Cerebellar nuclear complex (tissue), 1 donor: Measurements from ENCODE around the gene CAMTA1.

Experiments
- DNase-seq, 2 experiments: peaks; one replicate each; lab custom pipeline; 2025; lab: John Stamatoyannopoulos, UW

The CAMTA1 gene

DNA sequence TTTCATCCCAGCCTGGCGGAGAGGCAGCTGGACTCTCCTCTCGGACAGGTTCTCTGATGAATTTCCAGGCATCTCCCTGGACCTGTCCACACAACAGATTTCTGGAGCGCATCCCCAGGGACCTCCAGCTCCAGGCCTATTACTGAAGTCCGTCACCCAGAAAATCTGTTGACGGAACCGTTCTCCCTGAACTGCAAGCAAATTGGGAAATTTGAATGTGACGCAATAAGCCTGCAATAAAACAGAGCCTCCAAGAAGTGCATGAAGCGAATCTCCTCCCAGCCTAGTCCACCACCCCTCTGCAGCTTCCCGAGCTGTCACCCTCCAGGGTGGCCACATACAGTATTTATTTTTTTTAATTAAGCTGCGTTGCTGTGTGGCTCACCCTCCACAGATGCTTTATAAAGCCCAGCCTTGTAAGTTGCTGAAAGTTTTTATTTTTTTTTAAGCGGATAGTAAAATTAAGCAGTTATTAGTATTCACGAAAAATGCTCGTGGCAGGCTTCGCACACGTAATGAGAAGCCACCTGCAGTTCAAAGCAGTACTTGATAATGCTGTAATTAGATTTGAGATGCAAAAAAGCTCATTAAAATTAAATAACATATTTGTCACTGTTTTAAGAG is 173.3 kb downstream of the CAMTA1 start:
- no peak for DNase-seq

DNA sequence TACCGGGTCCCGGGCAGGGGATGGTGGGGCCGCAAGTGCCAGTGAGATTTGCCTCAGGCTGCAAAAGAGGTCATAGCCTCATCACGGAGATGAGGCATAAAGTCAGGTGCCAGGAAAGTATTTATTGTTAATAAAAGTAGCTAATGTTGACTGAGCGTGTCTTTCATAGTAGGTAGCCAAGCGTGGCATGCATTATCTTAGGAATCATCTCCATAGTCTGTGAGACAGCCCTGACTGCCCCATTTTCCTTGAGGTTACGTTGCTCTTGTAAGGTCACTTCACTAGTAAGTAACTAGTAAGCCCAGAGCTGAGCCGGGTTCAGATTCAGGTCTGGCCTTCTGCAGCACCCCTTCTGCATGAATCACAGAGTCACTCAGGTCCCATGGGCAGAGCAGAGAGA is 174.2 kb downstream of the CAMTA1 start:
- no peak for DNase-seq

DNA sequence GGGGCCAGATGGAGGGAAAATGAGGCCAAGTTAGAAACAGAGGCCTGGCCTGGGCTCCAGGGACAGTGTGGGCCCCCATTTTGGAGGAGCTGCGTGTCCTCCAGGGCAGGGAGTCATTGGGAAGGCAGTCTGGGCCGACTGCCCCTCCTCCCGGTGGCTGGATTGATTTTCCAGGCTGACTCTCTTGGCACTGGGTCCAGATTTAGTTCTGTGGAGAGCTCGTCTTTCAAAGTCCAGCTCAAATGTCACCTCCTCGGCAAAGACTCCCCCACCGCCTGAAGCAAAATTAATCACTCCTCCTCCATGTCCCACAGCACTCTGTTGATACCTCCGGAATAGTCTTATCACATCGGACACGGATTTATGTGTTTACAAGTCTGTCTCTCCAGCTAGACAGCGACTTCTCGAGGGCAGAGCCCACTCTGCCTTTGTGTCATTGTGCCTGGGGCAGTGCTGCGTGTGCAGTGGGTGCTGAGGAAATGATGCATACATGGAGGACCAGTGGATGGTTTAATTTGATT is 175.1 kb downstream of the CAMTA1 start:
- DNase-seq: no peak

DNA sequence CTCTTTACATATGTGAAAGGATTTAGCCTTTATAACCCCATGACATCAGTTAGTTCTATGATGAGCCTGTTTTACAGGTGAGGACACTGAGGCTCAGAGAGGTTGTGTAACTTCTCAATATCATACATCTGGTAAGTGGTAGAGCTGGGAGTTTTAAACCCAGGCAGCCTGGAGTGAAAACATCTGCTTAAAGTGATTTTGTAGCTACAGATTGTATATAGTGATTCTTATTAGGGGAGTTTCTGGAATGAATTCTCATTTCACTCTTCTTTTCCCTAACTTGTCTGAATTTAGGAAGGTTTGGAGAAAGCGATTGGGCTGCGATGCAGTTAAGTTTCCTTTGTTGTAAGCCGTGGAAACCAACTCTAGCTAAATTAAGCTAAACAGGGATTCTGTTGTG is 175.6 kb downstream of the CAMTA1 start:
- DNase-seq: no peak

DNA sequence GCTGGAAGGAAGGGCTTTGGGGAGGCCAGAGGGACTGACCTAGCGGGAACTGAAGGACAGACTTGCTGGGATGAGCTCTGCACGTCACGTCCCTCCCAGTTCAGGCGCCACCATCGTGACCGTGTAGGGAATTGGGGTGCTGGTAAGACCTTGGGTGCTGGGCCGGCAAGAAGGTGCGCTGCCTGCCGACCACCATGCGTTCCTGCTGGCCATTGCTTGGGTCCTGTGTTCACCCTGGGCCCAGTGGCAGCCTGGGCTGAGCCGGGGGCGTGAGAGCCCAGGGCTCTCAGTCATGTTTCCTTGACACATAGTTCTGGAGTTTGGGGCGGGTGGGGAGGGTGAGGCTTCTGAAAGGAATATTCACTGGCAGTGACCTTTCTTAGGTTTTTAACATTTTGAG is 176.0 kb downstream of the CAMTA1 start:
- no peak for DNase-seq

DNA sequence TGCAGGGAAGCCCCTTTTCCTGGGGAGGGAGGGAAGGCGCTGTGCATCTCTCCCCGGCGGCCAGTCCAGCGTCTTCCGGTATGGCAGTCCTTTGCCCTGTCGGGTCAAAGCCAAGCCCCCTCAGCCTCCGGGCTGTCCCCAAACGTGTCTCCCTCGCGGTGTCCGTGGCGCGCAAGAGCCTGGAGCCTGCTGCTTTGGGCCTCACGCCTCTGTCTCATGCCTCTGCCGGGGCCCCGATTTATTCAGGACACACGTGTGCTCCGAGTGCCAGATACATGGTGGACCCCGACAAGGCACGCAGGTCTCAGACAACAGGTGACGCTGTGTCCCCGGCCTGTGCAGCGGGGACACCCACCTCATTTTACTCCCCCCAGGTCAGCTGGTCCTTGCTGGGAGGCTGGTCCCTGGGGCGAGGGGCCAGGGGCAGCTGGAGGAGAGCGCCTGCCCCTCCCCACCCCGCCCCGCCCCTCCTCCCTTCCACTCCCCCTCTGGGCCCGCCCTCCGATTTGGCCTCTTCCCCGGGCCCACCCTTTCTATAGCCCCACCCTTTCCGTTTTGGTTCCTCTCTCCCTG is 176.7 kb downstream of the CAMTA1 start:
- no peak for DNase-seq

DNA sequence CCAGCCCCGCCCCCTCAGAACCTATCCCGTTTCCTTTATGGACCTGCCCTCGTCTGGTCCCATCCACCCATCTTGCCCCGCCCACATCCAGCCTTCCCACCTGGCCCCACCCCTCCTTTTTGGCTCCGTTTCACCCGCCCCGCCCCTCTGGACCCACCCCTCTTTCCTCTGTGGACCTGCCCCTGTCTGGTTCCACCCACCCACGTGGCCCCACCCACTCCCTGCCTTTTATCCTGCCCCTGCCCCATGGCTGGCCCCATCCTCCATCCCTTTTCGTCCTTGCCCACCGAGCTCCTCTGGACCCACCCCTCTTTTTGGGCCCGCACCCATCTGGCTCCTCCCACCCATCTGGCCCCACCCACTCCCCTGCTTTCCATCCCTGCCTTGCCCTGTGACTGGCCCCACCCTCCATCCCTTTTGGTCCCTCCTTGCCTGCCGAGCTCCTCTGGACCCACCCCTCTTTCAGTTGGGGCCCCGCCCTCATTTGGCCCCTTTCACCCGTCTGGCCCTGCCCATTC is 177.3 kb downstream of the CAMTA1 start:
- DNase-seq: no peak

DNA sequence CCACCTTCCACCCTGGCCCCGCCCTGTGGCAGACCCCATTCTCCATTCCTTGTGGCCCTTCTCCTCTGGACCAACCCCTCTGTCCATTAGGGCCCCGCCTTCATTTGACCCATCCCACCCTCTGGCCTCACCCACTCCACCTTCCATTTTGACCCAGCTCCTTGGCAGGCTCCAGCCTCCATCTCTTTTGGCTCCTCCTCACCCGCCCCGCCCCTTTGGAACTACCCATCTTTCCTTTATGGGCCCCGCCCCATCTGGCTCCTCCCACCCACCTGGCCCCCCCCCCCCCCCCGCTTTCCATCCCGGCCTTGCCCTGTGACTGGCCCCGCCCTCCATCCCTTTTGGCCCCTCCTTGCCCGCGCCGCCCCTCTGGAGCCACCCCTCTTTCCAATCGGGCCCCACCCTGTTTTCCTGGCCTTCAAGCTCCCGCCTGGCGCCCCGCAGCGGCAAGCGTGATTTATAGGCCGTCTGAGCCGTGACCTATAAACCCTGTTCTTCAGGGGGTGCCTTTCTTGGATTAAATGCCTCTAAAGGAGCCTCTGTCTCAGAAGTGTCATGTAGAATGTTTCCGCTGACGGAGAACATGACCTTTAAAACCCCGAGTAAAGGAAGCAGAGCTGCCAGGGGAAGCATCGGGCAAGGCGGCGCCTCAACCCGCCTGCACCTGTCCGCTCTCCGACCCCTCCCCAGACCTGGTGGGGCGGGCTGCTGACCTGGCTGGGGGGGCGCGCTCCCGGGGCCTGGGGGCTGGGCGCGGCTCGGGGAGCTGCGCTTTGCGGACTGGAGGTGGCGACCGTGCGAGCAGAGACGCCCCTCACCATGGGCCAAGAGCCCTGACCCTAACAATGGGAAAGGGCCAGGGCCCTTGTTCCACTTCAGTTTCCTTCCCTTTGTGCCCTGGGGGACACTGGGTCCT is 178.0 kb downstream of the CAMTA1 start:
- no peak for DNase-seq

DNA sequence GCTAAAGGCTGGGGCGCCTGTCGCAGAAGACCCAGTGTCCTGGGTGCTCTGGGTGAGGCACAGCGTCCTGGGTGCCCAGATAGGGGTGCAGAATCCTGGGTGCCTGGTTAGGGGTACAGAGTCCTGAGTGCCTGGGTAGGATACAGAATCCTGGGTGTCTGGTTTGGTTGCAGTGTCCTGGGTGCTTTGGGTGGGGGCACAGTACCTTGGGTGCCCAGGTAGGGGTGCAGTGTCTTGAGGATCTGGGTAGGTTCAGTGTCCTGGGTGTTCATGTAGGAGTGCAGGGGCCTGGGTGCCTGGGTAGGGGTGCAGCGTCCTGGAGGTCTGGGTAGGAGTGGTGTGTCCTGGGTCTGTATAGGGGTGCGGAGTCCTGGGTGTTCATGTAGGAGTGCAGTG is 178.7 kb downstream of the CAMTA1 start:
- no peak for DNase-seq

DNA sequence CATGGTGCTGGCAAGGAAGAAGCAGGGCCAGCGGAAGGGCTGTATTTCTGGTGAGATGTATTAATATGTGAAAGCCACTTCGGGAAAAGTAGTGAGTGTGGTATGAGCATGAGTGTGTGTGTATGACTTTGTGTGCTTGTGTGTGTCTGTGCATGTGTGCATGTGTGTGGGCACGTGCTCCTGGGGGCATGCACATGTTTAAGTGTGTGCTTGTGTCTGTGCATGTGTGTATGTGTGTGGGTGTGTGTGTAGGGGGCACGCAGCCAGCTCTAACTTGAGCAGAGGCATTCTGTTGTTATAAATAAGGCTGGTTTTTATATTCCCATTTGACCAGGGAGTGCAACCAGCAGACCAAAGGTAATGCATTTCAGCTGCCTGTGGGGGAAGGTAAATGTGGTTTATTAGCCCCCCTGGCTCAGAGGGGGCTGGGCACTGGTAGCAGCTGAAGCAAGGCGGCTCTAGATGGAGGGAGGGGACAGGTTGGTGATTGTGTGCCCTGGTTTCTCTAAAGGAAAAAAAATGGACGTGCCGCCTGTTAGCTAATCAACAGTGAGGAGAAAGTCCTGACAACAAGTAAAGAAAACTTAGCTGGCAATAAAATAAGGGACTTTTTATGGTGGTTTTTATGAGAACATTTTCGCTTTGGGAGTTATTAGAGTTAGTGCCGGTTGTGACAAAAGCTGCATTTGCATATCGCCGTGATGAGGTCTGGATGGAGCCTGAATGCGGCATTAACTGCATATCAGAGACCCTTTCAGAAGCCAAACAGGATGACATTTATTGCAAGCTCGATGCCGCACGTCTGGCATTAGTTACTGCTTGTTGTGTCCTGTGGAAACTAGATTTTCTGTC is 180.1 kb downstream of the CAMTA1 start:
- DNase-seq: no peak

DNA sequence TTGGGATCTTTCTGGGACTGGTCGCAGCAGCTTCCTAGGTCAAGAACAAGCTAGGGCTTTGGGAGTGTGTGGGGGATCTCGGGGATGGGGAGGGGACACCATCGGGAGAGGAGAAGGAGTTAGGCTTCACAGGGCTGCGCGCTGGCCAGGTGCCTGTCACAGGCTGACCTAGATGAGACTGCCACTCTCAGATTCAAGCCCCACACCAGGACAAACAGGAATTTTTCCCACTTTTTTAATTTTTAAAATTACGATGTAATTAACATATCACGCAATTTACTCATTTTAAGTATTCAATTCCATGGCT is 180.6 kb downstream of the CAMTA1 start:
- no peak for DNase-seq

DNA sequence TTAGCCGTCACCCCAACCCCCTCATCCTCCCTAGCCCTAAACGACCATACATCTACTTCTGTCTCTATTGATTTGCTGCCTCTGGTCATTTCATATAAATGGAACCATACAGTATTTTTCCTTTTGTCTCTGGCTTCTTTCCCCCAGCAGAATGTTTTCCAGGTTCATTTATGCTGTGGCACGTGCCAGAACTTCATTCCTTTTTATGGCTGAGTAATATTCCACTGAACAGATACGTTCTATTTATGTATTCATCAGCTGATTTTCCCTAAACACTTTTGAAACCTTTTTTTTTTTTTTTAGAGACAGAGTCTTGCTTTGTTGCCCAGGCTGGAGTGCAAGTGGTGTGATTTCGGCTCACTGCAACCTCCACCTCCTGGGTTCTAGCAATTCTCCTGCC is 181.1 kb downstream of the CAMTA1 start:
- no peak for DNase-seq

DNA sequence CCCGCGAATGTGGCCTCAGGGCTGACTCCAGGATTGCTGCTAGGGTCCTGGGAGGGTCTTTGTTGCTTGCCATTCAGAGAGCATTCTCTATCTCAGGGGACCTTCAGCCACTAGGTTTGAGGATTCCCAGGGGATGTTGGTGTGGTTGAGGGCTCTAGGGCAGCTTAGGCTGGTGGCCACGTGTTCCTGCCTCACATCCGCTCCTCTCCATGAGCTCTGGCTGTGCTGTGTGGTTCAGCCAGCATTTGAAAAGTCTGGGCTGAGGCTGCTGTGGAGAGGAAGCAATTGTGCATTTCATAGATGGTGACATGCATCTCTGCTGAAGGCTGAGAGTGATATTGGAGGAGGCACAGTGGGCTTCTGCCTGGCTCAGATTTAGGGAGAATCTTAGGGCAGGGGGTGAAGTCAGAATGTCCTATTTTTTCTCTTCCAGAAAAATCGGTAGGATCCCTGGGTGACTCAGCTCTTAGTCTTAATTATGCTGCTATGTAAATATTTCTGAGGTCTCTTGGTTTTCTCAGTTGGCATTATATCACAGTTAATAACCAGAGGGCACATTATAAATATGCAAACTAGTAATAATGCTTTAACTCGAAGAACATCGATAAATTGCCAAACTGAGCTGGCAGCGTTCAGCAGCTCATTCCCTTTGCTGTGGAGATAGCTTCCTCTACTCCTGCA is 182.3 kb downstream of the CAMTA1 start:
- no peak for DNase-seq

DNA sequence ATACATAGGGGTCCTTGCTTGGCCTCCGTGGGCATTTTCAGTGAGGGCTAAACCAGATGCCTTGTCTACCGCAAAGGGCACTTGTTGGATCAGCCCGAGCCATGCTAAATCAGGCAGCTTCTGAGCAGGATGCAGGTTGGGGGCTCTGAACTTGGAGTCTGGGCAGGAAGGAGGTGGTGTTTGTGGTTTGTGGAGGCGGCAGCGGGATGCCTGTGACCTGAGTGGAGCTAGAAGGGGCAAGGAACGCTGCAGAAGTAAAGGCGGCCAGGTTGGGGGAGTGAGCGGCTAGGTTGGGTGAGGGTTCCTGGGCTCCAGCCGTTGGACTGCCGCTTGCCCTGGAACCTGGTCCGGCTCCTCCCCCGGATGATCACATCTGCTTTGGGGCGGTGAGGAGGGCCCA is 183.9 kb downstream of the CAMTA1 start:
- DNase-seq: no peak

DNA sequence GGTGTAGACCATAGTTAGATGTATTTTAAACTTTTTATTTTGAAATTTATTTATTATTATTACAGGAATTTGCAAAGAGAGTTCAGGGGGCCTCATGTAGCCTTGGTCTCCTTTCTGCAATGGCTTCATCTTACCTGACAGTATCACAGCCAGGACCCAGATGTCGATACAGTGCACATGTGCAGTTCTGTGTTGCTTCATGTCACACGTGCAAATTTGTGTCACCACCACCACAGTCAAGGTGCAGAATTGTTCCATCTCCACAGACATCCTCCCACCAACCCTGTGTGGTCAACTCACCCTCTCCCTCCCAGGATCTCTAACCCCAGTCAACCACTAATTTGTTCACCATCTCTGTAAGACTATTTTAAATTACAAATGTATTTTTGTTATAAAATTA is 184.5 kb downstream of the CAMTA1 start:
- no peak for DNase-seq

DNA sequence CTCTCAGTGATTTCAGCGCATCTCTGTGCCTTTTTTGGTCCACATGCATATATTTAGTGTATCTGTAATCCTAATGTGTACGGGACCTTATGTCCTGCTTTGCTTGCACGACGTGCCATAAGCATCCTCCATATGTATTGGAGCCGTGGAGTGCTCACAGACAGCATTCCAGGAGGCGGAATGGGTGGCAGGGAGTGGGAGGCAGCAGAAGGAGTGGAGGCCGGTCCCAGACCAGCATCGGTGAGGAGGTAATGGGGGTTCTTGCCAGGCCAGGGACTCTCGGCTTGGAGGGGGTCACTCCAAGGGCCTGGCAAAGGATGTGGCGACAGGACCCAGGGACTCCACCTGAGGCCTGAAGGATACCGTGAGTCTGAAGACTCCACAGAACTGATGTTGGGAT is 185.0 kb downstream of the CAMTA1 start:
- no peak for DNase-seq

DNA sequence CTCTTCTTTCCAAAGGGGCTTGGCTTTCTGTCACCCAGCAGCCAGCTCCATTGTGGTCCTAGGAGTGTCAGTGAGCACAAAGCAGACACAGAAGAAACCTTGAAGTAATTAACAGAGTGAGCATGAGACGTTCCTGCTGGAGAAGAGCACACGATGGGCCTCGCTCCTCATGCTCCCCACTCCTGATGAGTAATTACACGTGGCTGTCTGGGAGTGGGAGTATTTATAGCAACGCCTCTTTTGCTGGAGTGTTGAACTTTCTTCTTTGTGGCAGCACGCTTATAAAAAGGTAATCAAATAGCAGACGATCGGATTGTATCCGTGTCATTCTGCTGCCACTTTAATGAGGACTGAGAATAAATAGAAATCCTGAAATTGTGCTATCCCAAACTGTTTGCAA is 185.8 kb downstream of the CAMTA1 start:
- DNase-seq: no peak

DNA sequence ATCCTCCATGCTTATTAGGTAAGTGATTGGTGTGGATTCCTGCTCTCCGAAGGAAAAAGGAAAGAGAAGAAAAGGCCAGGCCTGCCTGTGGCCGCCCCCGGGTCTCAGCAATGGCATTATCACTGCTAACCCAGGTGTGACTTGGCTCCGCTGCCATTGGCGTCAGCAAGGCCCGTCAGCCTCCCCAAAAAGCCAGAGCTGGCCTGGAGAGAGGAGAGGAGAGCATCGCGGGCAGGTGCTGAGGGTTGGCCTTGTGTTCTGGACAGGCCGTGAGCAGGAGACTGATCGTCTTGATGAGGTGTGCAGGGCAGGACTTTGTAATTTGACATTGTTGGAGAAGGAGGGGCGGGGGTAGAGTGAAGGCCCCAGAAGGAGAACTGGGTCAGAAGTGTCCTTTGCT is 186.4 kb downstream of the CAMTA1 start:
- no peak for DNase-seq

DNA sequence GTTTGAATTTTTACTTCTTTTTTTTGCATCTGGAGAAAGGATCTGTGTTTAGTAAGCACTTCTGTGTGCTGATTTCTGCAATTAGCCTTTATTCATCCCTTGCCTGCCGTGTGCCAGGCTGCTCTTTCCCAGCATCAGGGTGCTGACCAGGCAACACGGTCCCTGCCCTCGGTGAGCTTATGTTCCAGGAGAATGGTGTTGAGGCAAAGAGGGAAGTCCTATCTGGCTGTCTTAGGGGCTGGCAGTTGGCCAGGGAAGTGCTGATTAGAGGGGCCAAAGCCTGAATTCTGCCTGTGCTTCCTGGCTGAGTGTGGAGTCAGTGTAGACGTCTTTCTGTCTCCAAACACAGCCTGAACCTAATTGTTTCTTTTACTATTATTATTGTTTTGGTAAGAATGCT is 187.1 kb downstream of the CAMTA1 start:
- no peak for DNase-seq

DNA sequence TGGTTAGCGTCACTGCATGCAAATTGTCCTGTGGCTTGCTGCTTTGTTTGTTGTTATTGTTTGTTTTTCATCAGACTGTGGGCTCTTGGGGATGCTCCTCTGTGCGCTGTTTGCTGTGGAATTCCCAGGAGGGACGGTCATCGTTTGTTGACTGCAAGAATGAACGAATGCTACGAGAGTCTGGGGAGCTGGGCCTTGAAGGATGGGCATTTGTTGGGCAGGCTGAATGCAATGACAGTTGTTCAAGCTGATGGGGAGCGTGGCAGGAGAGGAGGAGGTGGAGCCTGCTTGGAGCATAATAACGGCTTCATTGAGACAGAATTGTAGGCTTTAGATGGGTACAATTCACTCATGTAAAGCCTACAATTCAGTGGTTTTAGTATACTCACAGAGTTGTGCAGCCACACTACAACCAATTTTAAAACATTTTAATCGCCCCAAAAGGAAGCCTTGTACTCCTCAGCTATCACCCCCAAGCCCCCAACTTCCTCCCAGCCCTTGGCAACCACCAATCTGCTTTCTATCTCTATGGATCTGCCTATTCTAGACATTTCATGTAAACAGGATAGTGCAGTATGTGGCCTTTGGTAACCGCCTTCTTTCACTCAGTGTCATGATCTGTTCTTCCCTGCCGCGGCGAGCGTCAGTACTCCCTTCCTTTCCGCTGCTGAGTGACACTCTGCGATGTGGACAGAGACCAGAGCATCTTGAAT is 190.2 kb downstream of the CAMTA1 start:
- no peak for DNase-seq

DNA sequence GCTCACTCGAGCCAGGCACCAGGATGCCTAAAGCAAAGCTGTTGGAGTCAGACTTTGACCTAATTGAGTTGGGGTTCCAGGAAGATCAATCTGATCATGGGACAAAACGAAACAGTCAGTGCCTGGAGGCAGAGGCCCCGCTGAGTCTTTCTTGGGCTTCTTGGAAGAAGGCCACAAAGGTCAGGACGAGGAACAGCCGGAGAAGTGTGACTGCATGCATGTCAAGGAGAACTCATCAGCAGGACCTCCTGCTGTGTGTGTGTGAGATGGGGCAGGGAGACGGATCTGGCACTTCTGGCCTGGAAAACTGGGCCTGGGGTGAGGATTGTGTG is 190.8 kb downstream of the CAMTA1 start:
- no peak for DNase-seq
